GM21390 (cell line): ENCODE data around the gene RCOR2.
"Not testable (repeated sequence)": the region's sequence is repeated elsewhere in the genome, so short reads cannot be mapped to it uniquely, and the experiment has no call there.

Source experiments
- ATAC-seq: cut with Tn5 transposase; IDR thresholded peaks from one replicate; pipeline ENCODE4 v1.9.1; 2021; ENCODE audit not compliant: unreplicated experiment

The RCOR2 gene

DNA sequence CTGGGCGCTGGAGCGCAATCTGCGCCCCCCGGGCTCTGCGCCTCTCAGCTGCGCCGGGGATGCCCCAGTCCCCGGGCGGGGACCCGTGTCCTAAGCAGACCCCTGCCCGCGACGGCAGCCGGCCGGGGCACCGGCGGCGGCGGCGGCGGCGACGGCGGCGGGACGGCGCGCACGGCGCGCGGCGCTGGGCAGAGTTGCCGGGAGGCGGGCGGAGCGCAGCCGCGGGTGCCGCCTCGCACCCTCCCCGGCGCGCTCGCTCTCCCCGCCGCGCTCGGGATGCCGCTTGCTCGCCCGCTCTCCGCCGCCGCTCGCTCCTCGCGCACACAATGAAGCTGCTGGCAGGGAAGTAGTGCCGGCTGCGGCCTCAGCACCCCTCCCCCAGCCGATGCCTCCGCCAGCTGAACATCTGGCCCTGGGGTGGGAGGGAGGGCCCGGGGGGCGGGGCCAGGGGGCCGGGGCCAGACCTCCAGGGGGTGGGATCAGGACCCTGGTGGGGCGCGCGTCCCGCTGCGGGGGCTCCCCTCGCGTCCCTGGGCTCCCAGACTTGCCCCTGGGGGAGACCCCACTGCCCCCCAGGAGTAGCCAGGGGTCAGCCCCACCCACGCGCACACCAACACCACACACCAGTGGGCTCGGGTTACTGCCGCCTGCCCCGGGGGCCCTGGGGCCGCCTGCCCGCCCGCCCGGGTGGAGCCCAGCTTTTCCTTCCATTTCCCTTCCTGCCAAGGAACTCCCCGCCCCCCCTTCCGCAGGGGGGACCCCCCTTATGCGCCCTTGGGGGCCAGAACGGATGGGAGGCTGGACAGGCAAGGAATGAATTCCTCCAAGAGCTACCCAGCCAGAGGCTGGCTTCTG, at the start of gene RCOR2:
Gene RCOR2 (minus strand): TSS at position 328 of the 855 bp plus-strand sequence. CDS start 708 bp downstream, outside the sequence.
- no peak for ATAC-seq

DNA sequence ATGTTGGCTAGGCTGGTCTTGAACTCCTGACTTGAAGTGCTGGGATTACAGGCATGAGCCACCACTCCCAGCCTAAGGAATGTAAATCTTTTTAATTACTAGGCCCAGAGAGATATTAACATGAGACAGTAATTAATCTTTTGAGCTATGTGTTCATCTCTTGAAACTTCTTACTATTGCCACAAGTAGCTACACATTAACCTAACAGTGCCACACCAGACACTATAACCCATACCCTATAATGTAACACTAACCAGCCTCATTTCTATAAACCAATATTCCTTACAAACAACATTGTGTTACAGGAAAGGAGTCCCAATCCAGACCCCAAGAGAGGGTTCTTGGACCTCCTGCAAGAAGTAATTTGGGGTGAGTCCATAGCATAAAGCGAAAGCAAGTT, 49.5 kb upstream of the RCOR2 start:
- no peak for ATAC-seq

DNA sequence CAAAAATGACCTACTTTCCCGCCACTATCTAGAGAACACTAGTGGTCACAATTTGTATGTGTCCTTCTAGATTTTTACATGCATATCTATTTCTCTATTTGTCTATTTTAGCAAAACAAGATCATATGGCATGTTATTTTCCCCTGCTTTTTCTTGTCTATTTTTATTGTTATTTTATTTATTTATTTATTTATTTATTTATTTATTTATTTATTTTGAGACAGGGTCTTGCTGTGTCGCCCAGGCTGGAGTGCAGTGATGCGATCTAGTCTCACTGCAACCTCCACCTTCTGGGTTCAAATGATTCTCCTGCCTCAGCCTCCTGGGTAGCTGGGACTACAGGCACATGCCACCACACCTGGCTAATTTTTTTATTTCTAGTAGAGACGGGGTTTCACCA, 46.9 kb upstream of the RCOR2 start:
- ATAC-seq = not testable (repeated sequence)

DNA sequence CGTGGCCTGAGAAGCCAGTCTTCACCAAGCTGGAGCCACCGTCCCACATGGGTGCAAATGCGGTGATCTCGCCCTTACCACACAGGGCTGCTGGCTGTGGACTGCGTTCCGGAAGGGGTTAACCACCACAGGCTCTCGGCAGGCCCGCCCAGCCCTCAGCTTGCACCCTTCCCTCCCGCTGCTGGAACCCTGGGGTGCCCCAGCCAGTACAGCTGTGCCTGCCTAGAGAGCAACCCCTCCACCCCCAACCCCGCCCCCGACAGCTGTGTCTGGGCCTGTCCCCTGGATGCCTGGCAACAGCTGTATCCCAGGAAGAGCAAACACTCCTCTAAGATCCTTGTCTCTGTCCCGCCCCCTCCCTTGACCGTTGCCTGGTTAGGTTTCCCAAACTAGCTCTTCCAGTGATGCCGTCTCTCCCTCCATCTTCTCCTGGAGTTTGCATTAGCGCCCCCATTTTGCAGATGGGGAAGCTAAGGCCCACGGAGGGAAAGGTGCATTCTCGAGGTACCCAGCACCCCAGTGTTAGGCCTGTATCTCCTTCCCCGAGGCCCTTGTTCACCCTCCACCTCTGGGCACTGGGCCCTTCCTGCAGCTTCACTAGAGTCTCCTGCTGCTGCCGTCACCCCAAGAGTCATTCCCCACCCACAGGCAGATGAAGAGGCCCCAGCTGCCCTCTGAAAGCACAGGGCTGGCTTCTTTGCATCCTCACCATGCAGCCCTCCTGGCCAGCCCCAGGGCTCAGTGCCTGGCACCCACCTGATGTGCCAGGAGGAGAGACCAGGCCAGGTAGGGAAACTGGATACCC, 44.8 kb upstream of the RCOR2 start:
- no peak for ATAC-seq

DNA sequence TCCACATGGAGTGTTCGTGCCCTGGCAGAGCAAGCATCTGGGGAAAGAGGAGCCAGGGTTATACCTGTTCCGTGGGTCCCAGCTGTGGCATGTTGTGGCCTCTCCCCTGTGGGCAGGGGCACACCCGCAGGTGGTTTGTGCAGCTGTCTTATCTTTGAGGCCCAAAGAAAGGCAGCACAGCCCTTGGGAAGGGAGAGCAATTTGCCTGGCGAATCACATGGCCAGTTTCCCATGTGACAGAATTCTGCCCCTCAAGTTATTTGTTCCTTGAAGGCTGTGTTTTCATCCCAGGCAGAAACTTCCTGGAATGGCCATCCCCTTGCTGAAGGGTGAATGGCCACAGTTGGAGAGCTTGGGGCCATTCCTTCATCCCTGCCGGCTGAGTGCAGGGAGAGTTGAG, 41.0 kb upstream of the RCOR2 start:
- ATAC-seq = no peak

DNA sequence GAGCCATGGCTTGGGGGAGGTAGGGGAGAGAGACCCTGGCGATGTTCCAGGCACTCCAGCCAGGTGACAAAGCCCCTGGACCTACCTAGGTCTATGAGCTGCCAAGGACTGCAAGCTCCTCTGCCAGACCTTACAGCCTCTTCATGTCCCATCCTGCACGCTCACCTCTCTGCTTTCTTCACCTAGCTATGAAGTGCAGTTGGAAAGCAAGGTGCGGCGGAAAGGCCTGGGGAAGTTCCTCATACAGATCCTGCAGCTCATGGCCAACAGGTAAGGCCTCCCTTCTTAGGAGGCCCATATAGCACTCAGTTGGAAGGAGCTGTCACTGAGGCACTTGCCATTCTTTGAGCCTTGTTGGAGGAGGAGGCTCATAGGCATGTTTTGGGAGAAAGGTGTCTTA, 35.6 kb upstream of the RCOR2 start:
- ATAC-seq = no peak

DNA sequence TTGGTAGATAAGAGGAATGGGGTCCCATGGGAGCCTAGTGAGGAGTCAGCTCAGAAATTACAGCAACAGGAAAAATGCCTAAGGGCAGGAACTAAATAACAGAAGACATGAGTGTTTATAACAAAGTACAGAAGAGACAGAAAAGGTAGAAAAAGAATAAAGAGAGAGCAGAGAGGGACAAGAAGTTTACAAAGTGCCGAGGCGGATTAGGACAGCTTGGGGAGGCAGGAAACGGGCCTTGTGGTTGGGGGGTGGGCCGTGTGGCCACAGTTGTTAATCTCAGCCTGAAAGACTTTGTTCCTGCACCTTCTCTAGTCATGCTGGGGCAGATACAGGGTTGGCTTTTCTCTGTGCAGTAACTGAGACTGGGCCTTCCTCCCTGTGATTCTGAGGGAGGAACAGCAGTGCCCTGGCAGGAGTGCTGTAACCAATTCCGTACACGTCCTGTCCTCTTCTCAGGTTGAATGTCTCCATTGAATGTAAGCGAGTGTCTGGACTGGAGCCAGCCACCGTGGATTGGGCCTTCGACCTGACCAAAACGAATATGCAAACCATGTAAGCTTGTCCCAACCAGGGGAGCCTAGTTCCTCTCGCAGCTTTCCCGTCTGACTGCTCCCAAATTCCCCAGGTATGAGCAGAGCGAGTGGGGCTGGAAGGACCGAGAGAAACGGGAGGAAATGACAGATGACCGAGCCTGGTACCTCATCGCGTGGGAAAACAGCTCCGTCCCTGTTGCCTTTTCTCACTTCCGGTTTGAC, 35.0 kb upstream of the RCOR2 start:
- peak; percentile 57 for ATAC-seq

DNA sequence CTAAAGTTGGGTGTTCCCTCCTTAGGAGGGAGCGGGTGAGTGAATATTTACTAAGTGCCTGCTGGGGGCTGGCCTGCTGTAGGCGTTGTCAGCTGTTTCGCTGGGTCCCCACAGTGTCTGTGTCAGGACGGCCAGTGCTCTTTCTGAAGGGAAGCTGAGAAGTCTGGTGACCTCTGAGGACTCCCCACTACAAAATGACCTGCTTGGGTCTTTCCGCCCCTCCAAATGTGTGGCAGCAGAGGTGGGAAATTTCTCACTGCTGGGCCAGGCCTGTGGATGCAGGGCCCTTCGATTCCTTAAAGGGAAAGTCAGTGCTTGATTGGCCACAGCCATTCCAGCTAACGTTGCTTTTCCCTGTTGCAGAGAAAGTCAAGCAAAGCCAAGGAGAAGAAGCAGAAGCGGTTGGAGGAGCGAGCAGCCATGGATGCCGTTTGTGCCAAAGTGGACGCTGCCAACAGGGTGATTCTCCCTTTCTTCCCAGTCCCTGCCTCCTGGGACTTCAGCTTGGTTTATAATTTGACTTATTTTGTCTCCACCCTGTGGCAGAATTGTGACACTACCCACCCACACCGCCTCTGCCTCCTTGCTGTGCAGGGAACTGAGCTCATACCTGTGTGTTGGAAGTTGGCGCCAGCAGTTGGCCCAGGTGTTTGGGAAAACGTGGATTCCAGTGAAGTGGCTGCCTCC, 28.7 kb upstream of the RCOR2 start:
- ATAC-seq = no peak

DNA sequence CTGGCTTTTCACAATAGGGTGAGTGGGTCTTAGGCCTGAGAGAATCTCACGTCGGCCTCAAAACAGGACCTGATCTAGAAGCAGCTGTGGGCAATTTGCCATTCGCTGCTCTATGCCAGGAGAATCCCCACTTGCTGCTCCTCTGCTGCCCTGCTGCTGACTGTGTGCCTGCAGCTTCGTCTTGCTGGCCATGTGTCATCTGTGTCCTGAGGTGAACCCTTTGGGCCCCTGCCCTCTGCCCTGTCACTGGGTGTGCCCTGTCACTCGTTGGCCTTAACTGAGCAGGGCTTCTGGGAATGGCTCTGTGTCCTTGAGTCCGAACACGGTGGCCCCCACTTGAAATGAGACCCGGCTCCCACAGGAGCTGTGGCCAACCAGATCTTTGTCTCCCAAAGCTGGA, 28.0 kb upstream of the RCOR2 start:
- no peak for ATAC-seq

DNA sequence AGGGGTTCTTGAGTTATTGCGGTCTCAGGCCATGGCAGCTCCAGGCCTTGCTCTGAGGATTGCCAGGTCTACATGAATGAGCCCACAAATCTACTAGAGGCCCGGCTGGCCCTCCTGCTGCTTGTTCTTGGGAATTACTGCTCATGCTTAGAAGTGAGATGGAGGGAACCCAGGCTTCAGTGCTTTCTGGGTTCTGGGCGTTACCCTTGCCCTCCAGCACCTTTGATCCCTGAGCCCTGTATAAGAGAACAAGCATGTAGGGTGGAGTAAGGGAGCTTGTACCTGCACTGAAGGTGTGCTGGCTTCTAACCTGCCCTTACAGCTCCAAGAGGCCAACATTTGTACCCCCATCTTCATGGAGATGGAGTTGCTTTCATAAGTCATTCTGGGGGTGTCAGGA, 25.8 kb upstream of the RCOR2 start:
- no peak for ATAC-seq

DNA sequence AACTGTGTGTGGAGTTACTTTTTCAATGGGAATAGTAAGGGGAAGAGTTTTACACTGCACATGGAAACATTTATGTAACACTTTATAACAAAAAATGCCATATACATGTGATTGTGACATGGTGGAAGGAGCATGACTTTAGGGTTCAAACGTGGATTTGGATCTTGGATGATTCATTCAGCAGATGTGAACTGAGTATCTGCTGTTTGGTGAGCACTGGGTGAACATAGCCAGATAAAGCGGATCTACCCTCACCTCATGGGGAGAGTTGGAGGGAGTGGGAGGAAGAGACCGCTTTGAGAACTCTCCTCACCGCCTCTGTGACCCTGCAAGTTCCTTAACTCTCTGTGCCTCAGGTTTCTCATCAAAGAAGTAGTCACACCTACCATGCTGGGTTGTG, 24.9 kb upstream of the RCOR2 start:
- ATAC-seq = no peak

DNA sequence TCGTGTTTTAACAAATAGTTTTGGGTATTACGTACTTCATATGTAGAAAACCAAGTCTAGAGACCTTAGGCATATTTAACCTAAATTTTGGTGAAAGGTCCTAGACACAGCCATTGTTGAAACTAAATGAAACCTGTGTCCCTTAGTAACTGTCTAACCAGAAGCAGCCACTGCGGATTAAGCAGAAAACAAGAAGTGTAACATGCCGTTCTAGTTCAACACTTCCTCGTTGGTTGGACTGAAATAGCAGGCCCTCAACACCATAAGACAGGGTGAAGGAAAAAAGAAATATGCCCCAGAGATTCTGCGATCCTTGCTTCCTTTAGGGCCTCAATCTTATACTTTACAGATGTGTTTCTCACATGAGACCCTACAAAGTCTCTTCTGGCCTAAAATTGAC, 23.8 kb upstream of the RCOR2 start:
- no peak for ATAC-seq

DNA sequence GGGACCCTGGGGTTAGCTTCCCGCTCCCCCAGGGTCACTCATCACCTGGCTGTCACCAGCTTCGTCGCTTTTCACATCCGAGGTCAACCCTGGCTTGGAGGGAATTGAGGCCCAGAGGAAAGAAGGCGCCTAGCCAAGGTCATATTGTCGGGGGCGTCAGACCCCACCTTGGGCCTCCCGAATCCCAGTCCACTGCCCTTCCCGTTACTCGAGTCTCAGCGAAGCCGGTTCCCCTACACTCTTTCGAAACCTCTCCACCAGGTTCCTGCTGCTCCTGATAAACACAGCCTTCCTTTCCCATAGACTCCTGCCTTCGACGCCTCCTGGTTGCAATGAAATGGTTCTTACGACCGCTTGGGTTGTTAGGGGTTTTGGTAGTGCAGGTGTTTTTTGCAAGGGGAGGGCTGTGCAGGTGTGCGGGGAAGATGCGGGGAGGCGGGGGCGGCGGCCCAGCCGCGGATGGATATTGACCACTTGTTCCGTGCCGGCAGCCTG, 22.5 kb upstream of the RCOR2 start:
- ATAC-seq = no peak

DNA sequence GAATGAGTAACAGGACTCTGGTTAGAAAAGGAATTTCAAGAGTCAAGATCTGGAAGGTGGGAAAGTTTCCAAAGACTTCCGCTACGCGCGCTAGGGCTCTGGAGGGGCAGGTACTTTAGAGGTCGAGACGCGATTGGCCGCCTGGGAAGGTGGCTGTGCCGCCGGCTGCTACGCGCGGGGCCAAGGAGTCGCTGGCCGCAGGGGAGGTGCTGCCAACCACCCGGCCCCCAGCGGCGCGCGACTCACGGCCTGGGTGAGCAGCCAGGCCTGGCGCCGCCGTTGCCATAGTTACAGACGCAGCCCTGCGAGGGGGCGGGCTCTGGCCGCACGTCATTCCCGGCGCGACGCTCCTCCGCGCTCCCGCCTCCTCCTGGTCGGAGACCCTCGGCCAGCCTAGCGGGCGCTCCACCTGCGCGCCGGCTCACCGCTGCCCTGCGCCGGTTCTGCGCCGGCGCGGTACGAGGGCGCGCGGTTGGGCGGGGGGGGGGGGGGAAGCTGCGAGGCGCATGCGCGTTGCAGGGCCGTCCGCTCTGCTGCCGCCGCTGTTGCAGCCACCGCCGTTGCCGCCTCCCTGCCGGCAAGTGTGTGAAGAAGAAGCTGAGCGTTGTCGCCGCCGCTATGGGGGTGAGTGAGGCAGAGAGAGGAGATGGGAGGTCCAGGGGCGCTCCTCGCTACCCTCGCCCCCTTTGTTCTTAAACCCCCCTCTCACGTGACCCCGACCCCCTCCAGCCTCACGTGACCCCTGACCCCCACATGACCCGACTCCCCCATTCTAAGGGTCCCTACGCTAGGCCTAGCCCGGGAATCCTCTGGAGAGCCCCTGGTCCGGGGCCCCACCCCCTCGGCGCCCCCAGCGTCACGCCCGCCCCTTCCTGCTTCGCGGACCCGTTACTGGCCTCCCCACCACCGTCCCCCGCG, 21.8 kb upstream of the RCOR2 start, which contains the start of gene NAA40:
Gene NAA40 (plus strand): TSS at position 524 of the 918 bp plus-strand sequence. CDS start 95 bp downstream, at position 619.
- peak; percentile 92 for ATAC-seq

DNA sequence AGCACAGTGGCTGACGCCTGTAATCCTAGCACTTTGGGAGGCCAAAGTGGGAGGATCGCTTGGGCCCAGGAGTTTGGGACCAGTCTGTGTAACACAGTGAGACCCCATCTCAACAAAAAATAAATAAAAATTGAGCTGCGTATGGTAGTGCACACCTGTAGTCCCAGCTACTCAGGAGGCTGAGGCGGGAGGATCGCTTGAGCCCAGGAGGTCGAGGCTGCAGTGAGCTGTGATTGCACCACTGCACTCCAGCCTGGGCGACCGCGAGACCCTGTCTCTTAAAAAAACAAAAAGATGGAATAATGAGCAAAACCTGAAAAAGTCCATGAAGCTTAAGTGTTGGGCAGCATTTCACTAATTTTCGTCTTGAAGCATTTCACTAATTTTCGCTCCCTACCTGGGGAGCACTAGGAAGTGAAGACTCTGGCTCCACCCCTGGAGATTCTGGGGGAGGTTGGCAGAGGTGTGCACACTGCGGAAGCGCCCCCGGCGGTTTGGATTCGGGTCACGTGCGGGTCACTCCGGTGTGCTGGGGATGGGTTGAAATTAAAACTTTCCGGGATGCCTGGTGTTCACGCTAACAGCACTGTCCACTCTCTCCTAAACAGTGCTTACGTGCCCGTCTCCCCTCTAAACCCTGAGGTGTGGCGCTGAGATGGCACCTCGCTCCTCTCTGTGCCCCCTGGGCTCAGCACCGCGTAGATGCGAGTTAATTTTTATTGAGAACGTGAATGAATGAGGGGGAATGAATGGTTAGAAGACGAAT, 20.9 kb upstream of the RCOR2 start:
- peak; percentile 18 for ATAC-seq

DNA sequence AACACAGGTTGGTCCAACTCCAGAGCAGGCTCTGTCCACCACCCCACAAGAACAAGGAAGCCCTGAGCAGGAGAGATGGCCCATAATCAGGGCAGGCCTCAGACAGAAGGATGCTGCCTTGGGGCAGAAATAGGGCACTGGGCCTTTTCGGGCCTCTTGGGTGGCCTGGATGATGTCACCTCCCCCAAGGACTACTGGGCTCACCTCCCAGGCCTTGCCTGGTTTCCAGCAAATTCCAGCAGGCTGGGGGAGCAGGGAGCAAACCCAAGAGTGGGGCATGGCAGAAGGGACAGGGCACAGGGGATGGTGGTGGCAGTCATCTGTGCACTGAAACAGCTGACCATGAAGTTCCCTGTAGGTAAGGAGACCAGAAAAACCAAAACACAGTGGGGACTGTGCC, 16.5 kb upstream of the RCOR2 start:
- no peak for ATAC-seq

DNA sequence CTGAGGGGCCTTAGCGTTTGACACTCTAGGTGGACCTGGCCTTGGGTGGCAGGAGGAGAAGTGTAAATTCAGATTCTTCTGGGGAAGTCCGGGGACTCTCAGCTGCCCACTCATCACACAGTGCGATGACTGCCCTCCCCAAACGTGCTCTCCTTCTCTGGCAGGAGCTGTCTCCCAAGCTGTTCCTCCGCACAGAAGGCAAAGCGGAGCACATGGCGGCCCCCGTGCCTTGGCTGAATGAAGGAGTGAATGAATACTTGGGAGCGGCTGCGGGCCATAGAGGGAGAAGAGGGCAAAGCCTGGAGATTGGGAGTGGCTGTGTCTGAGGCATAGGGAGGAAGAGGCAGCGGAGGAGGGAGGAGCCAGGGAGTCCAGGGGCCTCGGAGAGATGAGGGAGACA, 14.9 kb upstream of the RCOR2 start:
- no peak for ATAC-seq

DNA sequence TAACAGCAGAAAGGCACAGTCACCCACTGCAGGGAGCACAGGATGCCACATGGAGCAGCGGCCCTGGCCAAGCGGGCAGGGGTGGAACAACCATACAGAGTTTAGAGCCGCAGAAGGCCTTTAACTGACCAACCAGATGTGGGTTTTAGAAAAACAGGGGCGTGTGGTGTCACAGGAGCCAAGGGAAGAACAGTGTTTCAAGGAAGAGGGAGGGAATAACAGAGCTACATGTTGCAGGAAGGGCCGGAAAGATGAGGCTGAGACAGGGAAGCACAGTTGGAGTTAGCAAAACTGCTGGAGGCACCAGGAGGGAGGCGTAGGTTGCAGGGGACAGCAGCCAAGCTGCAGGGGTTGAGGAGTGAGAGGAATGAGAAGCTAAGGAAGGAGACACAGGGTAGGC, 14.1 kb upstream of the RCOR2 start:
- no peak for ATAC-seq

DNA sequence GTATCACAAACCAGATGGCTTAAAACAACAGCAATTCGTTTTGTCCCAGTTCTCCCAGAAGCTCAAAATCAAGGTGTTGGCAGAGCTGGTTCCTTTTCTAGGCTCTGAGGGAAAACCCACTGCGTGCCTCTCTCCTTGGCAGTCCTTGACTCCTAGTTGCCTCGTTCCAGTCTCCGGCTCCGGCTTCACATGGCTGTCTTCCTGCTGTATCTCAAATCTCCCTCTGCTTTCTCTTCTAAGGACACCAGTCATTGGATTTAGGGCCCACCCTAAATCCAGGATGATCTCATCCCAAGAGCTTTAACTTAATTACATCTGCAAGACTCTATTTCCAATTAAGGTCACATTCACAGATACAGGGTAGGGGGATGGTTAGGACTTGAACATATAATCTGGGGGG, 12.7 kb upstream of the RCOR2 start:
- no peak for ATAC-seq
